ENCODE results near the gene ADCYAP1R1.

ADCYAP1R1 gene

GRCh38 chr7:31094271-31094670, 42.2 kb downstream of the ADCYAP1R1 start:
- no peak overlapping the region for H3K9ac ChIP-seq (ENCODE audit: low read length)
- no peak overlapping the region for H3K4me3 ChIP-seq (ENCODE audit: low read depth in 1 of 2, low read length in 2 of 2)
- no peaks in the 10 kb centered on the region for H3K36me3 ChIP-seq (ENCODE audit: insufficient read depth, low read length)
- no peaks in the 10 kb centered on the region for H3K27me3 ChIP-seq (ENCODE audit: control insufficient read depth in 1 of 2, insufficient read depth in 2 of 2, low read length in 2 of 2)
- H3K27ac ChIP-seq (ENCODE audit: low read depth, low read length): no peak overlapping the region
- no peaks in the 10 kb centered on the region for H3K4me1 ChIP-seq (ENCODE audit: insufficient read depth, low read length)
- H3K9me3 ChIP-seq (ENCODE audit: low read length): no peaks in the 10 kb centered on the region

GRCh38 chr7:31095286-31096197, 43.4 kb downstream of the ADCYAP1R1 start:
- Histone ChIP-seq H3K36me3 (ENCODE audit: insufficient read depth, low read length) (no peaks in the 10 kb centered on the region), H3K4me3 (ENCODE audit: low read depth in 1 of 2, low read length in 2 of 2) (no peak overlapping the region), H3K9ac (ENCODE audit: low read length) (no peak overlapping the region), H3K27ac (ENCODE audit: low read depth, low read length) (no peak overlapping the region), H3K27me3 (ENCODE audit: control insufficient read depth in 1 of 2, insufficient read depth in 2 of 2, low read length in 2 of 2) (no peaks in the 10 kb centered on the region), H3K4me1 (ENCODE audit: insufficient read depth, low read length) (no peaks in the 10 kb centered on the region), H3K9me3 (ENCODE audit: low read length) (no peaks in the 10 kb centered on the region)

- Histone ChIP-seq H3K4me3 (ENCODE audit: low read depth in 1 of 2, low read length in 2 of 2) (no peak overlapping the region), H3K9me3 (ENCODE audit: low read length) (no peaks in the 10 kb centered on the region), H3K27me3 (ENCODE audit: control insufficient read depth in 1 of 2, insufficient read depth in 2 of 2, low read length in 2 of 2) (no peaks in the 10 kb centered on the region), H3K9ac (ENCODE audit: low read length) (no peak overlapping the region), H3K27ac (ENCODE audit: low read depth, low read length) (no peak overlapping the region), H3K4me1 (ENCODE audit: insufficient read depth, low read length) (no peaks in the 10 kb centered on the region), H3K36me3 (ENCODE audit: insufficient read depth, low read length) (no peaks in the 10 kb centered on the region)
These were observed 44.2 kb downstream of the ADCYAP1R1 start for GRCh38 chr7:31096198-31096876.

GRCh38 chr7:31096877-31097258, 44.8 kb downstream of the ADCYAP1R1 start:
- Histone ChIP-seq H3K36me3 (ENCODE audit: insufficient read depth, low read length) (no peaks in the 10 kb centered on the region), H3K9me3 (ENCODE audit: low read length) (no peaks in the 10 kb centered on the region), H3K4me3 (ENCODE audit: low read depth in 1 of 2, low read length in 2 of 2) (no peak overlapping the region), H3K27ac (ENCODE audit: low read depth, low read length) (no peak overlapping the region), H3K9ac (ENCODE audit: low read length) (no peak overlapping the region), H3K4me1 (ENCODE audit: insufficient read depth, low read length) (no peaks in the 10 kb centered on the region), H3K27me3 (ENCODE audit: control insufficient read depth in 1 of 2, insufficient read depth in 2 of 2, low read length in 2 of 2) (no peaks in the 10 kb centered on the region)

- no peaks in the 10 kb centered on the region for H3K36me3 ChIP-seq (ENCODE audit: insufficient read depth, low read length)
- H3K9ac ChIP-seq (ENCODE audit: low read length): no peak overlapping the region
- no peak overlapping the region for H3K27ac ChIP-seq (ENCODE audit: low read depth, low read length)
- no peaks in the 10 kb centered on the region for H3K4me1 ChIP-seq (ENCODE audit: insufficient read depth, low read length)
- H3K4me3 ChIP-seq (ENCODE audit: low read depth in 1 of 2, low read length in 2 of 2): no peak overlapping the region
- no peaks in the 10 kb centered on the region for H3K9me3 ChIP-seq (ENCODE audit: low read length)
- no peaks in the 10 kb centered on the region for H3K27me3 ChIP-seq (ENCODE audit: control insufficient read depth in 1 of 2, insufficient read depth in 2 of 2, low read length in 2 of 2)
These were observed 46.7 kb downstream of the ADCYAP1R1 start for GRCh38 chr7:31098642-31099360.

GRCh38 chr7:31099451-31100444, 47.6 kb downstream of the ADCYAP1R1 start:
- H3K27ac ChIP-seq (ENCODE audit: low read depth, low read length): no peak overlapping the region
- H3K9me3 ChIP-seq (ENCODE audit: low read length): no peaks in the 10 kb centered on the region
- H3K9ac ChIP-seq (ENCODE audit: low read length): no peak overlapping the region
- no peaks in the 10 kb centered on the region for H3K36me3 ChIP-seq (ENCODE audit: insufficient read depth, low read length)
- H3K4me1 ChIP-seq (ENCODE audit: insufficient read depth, low read length): no peaks in the 10 kb centered on the region
- H3K4me3 ChIP-seq (ENCODE audit: low read depth in 1 of 2, low read length in 2 of 2): no peak overlapping the region
- H3K27me3 ChIP-seq (ENCODE audit: control insufficient read depth in 1 of 2, insufficient read depth in 2 of 2, low read length in 2 of 2): no peaks in the 10 kb centered on the region

GRCh38 chr7:31100445-31100844, 48.3 kb downstream of the ADCYAP1R1 start:
- no peak overlapping the region for H3K4me3 ChIP-seq (ENCODE audit: low read depth in 1 of 2, low read length in 2 of 2)

GRCh38 chr7:31100871-31101270, 48.8 kb downstream of the ADCYAP1R1 start:
- Histone ChIP-seq H3K9me3 (ENCODE audit: low read length) (no peaks in the 10 kb centered on the region), H3K4me1 (ENCODE audit: insufficient read depth, low read length) (no peaks in the 10 kb centered on the region), H3K27ac (ENCODE audit: low read depth, low read length) (no peak overlapping the region), H3K9ac (ENCODE audit: low read length) (no peak overlapping the region), H3K27me3 (ENCODE audit: control insufficient read depth in 1 of 2, insufficient read depth in 2 of 2, low read length in 2 of 2) (no peaks in the 10 kb centered on the region), H3K36me3 (ENCODE audit: insufficient read depth, low read length) (no peaks in the 10 kb centered on the region), H3K4me3 (ENCODE audit: low read depth in 1 of 2, low read length in 2 of 2) (no peak overlapping the region)

More at GRCh38 chr7:31100445-31100844, 48.3 kb downstream of the ADCYAP1R1 start:
- Histone ChIP-seq H3K27me3 (ENCODE audit: control insufficient read depth in 1 of 2, insufficient read depth in 2 of 2, low read length in 2 of 2) (no peaks in the 10 kb centered on the region), H3K9ac (ENCODE audit: low read length) (no peak overlapping the region), H3K9me3 (ENCODE audit: low read length) (no peaks in the 10 kb centered on the region), H3K4me1 (ENCODE audit: insufficient read depth, low read length) (no peaks in the 10 kb centered on the region), H3K27ac (ENCODE audit: low read depth, low read length) (no peak overlapping the region), H3K36me3 (ENCODE audit: insufficient read depth, low read length) (no peaks in the 10 kb centered on the region)

- no peaks in the 10 kb centered on the region for H3K27me3 ChIP-seq (ENCODE audit: control insufficient read depth in 1 of 2, insufficient read depth in 2 of 2, low read length in 2 of 2)
- no peaks in the 10 kb centered on the region for H3K9me3 ChIP-seq (ENCODE audit: low read length)
These were observed 49.4 kb downstream of the ADCYAP1R1 start for GRCh38 chr7:31101544-31101943.

GRCh38 chr7:31102151-31102972, 50.3 kb downstream of the ADCYAP1R1 start:
- Histone ChIP-seq H3K27me3 (ENCODE audit: control insufficient read depth in 1 of 2, insufficient read depth in 2 of 2, low read length in 2 of 2) (no peaks in the 10 kb centered on the region), H3K4me3 (ENCODE audit: low read depth in 1 of 2, low read length in 2 of 2) (no peak overlapping the region), H3K27ac (ENCODE audit: low read depth, low read length) (no peak overlapping the region), H3K36me3 (ENCODE audit: insufficient read depth, low read length) (no peaks in the 10 kb centered on the region), H3K9ac (ENCODE audit: low read length) (no peak overlapping the region), H3K4me1 (ENCODE audit: insufficient read depth, low read length) (no peaks in the 10 kb centered on the region), H3K9me3 (ENCODE audit: low read length) (no peaks in the 10 kb centered on the region)

More at GRCh38 chr7:31101544-31101943, 49.4 kb downstream of the ADCYAP1R1 start:
- H3K27ac ChIP-seq (ENCODE audit: low read depth, low read length): no peak overlapping the region
- H3K9ac ChIP-seq (ENCODE audit: low read length): no peak overlapping the region
- H3K4me1 ChIP-seq (ENCODE audit: insufficient read depth, low read length): no peaks in the 10 kb centered on the region
- no peaks in the 10 kb centered on the region for H3K36me3 ChIP-seq (ENCODE audit: insufficient read depth, low read length)
- no peak overlapping the region for H3K4me3 ChIP-seq (ENCODE audit: low read depth in 1 of 2, low read length in 2 of 2)

Data from muscle layer of colon (tissue), 2 donors.